ENCODE measurements around the gene TEKT2. TPM values are rescaled to one million over a fixed set of nuclear protein-coding genes. Genes with fewer than 3 reads are reported as not detected.

The TEKT2 gene
- total and polyA plus RNA-seq, 2 of the 4 experiments (the other 2 are of a cell fraction), result 0.18 TPM; not detected in 1

DNA sequence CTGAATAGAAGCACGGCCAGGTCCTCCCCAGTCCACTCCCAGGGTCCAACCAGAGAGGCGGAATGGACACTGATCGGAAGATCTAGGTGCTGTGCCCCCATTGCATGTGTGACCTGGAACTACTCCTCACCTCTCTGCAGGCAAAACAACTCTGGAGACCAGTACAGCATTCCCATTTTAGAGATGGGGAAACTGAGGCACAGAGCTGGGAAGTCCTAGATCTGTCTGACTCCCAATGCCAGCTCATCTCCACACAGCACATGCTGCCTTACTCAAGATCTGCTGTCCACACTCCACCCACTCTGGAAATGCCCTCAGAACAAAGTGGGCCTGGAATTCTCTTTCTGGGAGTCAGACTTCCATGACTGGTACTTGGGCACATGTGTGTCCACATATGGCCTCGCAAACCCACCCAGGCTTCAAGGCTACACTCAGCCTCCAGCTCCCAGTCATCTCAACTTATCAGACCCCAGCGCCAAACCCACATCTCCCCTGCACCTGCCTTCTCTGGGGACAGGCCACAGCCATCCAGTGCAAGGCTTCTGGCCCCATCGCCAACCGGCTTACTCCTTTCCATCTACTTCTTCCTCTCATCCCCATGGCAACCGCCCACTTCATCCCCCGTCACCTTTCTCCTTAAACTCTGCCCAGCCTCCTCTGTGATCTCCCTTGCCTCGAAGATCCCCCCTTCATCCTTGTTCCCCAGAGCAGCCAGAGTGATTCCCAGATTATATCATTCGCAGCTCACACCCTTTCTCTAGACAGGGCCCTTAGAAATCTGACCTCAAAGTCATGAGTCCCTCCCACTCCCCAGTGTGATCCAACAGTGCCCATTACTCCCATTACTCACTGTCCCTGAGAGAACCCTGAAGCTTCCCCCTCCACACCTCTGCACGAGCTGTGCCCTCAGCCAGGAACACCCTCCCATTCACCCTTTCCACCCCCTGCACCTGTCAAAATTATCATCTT lies 38.5 kb downstream of the TEKT2 start:
- intact Hi-C loops (cut with micrococcal nuclease), result no loop called here
- DNase-seq, result no peak
- POLR2A ChIA-PET (ENCODE audit: unreplicated experiment), result no interaction called here
- BruUV-seq (replicated peaks), result no TSS peak
- Histone ChIP-seq H3K27me3 (ENCODE audit: control insufficient read depth, insufficient read depth, low read length) (peaks cover 34% of the 10 kb centered on the region), H2BK120ac (ENCODE audit: low read depth, low read length) (no peak overlapping the region), H3K36me3 (ENCODE audit: control insufficient read depth, insufficient read depth, low read length) (no peaks in the 10 kb centered on the region), H3K9me1 (ENCODE audit: insufficient read depth, low read length) (no peaks in the 10 kb centered on the region), H2AFZ (replicated peaks; ENCODE audit: low read length, poor library complexity) (no peak overlapping the region), H3K4ac (ENCODE audit: low read depth, low read length) (no peak overlapping the region), H3K79me1 (ENCODE audit: low read depth in 1 of 2, low read length in 2 of 2) (no peaks in the 10 kb centered on the region), H4K8ac (ENCODE audit: low read depth in 2 of 2, low read length in 2 of 2) (no peak overlapping the region), H3K56ac (ENCODE audit: extremely low read depth, insufficient read depth, low read length) (no peak overlapping the region), H2AK5ac (ENCODE audit: low read depth, low read length) (no peak overlapping the region), H2BK15ac (ENCODE audit: low read depth, low read length) (no peak overlapping the region), H2AK9ac (replicated peaks; ENCODE audit: low read depth, low read length, poor library complexity) (no peak overlapping the region), H3K4me3 (ENCODE audit: insufficient read depth, low read depth, low read length) (no peak overlapping the region), H3K9ac (ENCODE audit: low read depth, low read length) (no peak overlapping the region), H3K27ac (ENCODE audit: insufficient read depth, low read length) (no peak overlapping the region), H2BK5ac (ENCODE audit: low read depth, low read length, poor library complexity, severe bottlenecking) (no peak overlapping the region), H4K91ac (ENCODE audit: insufficient read depth, low read depth, low read length) (no peak overlapping the region), H4K5ac (ENCODE audit: low read depth, low read length) (no peak overlapping the region), H3K23ac (ENCODE audit: low read depth, low read length) (no peak overlapping the region), H3K14ac (replicated peaks; ENCODE audit: low read depth, low read length) (no peak overlapping the region), H3K9me3 (ENCODE audit: control insufficient read depth, insufficient read depth, low read length) (no peaks in the 10 kb centered on the region), H3K4me2 (ENCODE audit: low read depth, low read length) (no peak overlapping the region), H2BK20ac (ENCODE audit: low read depth, low read length) (no peak overlapping the region), H4K20me1 (ENCODE audit: insufficient read depth, low read length) (no peaks in the 10 kb centered on the region), H3K4me1 (ENCODE audit: control insufficient read depth, insufficient read depth, low read length) (peaks cover 8% of the 10 kb centered on the region), H3K18ac (ENCODE audit: low read depth, low read length) (no peak overlapping the region)
- TF ChIP-seq, protein P1, sequence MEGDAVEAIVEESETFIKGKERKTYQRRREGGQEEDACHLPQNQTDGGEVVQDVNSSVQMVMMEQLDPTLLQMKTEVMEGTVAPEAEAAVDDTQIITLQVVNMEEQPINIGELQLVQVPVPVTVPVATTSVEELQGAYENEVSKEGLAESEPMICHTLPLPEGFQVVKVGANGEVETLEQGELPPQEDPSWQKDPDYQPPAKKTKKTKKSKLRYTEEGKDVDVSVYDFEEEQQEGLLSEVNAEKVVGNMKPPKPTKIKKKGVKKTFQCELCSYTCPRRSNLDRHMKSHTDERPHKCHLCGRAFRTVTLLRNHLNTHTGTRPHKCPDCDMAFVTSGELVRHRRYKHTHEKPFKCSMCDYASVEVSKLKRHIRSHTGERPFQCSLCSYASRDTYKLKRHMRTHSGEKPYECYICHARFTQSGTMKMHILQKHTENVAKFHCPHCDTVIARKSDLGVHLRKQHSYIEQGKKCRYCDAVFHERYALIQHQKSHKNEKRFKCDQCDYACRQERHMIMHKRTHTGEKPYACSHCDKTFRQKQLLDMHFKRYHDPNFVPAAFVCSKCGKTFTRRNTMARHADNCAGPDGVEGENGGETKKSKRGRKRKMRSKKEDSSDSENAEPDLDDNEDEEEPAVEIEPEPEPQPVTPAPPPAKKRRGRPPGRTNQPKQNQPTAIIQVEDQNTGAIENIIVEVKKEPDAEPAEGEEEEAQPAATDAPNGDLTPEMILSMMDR (conservative IDR thresholded peaks at IDR 0.05; ENCODE audit: low read depth, low read length), result no peak
- in situ Hi-C loops (cut with MboI; ENCODE audit: low sequenced_read_pairs), result loop anchor here (25.0 kb wide), 1 partner anchor 290 kb away; no protein-coding TSS in a partner anchor
- 70% methylated on average over 9 of the region's 12 CpGs; no CpG with 5 or more reads in 1 of the 2 experiments for whole genome bisulfite sequencing, 2 experiments (ENCODE audit: extremely low coverage in 2 of 2, insufficient read length in 1 of 2)
- dilution Hi-C loops (cut with HindIII; ENCODE audit: low sequenced_read_pairs, unreplicated experiment), result no loop called here
- ATAC-seq (ENCODE audit: low read depth), result no peak
- CTCF ChIA-PET, result interaction anchor here (1.1 kb wide), 1 partner anchor 13 kb away, joined by 3 read pairs; no protein-coding TSS in a partner anchor

Measured in IMR-90 (cell line).